GM10266 (cell line): ENCODE results near the gene NRCAM.

Experiments used
- DNase-seq: peaks from one replicate; pipeline ENCODE4 v3.0.0; 2012; ENCODE audit errors: extremely low spot score
- TF ChIP-seq, protein P1 (sequence below): IDR thresholded peaks from 2 replicates; pipeline ENCODE4 v1.5.1; 2012; ENCODE audit warnings: mild to moderate bottlenecking, low read depth; ENCODE audit not compliant: control insufficient read depth, insufficient read depth; ENCODE audit errors: missing control alignments

NRCAM gene

DNA sequence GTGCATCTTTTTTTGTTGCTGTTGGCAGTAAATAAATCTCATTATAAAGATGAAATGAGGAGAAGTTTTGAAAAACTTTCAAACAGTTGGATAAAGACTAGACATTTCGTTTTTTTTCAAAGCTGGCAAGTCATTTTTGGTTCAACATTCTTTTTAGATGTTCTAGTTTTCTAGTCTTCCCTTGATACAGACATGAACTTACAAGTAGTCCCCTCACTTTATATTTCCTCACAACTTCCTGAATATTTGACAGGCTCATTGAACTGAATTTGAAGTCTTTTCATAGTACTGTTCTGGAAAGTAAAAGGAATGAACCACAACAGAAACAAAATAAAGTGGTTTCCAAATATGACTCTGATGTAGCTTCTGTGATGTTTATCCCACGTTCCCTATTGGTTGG is 134.2 kb downstream of the NRCAM start:
- DNase-seq: no peak

GRCh38 chr7:108321359-108321758 is 134.9 kb downstream of the NRCAM start:
- TF ChIP-seq, protein P1, sequence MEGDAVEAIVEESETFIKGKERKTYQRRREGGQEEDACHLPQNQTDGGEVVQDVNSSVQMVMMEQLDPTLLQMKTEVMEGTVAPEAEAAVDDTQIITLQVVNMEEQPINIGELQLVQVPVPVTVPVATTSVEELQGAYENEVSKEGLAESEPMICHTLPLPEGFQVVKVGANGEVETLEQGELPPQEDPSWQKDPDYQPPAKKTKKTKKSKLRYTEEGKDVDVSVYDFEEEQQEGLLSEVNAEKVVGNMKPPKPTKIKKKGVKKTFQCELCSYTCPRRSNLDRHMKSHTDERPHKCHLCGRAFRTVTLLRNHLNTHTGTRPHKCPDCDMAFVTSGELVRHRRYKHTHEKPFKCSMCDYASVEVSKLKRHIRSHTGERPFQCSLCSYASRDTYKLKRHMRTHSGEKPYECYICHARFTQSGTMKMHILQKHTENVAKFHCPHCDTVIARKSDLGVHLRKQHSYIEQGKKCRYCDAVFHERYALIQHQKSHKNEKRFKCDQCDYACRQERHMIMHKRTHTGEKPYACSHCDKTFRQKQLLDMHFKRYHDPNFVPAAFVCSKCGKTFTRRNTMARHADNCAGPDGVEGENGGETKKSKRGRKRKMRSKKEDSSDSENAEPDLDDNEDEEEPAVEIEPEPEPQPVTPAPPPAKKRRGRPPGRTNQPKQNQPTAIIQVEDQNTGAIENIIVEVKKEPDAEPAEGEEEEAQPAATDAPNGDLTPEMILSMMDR: no peak
- DNase-seq: no peak

More for the DNA sequence above, 134.2 kb downstream of the NRCAM start:
- TF ChIP-seq, protein P1: no peak

DNA sequence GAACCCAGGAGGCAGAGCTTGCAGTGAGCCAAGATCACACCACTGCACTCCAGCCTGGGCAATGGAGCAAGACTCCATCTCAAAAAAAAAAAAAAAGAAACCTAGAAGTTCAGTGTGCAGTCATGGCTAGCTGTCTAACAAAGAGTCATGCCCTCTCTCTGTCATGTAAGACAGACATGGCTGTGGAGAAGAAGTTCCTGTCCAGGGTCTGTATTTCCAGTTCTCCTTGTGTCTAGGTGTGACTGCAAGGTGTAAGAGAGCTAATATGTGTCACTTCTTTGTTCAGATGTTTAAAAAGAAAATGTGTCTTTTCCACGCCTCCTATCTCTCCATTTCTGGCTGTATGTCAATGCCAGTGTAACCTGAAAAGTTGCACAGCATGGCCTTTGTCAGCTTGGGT is 139.5 kb downstream of the NRCAM start:
- DNase-seq: no peak
- TF ChIP-seq, protein P1: no peak

GRCh38 chr7:108314551-108314950 is 141.7 kb downstream of the NRCAM start:
- no peak for DNase-seq
- TF ChIP-seq, protein P1: no peak

- TF ChIP-seq, protein P1: no peak
- no peak for DNase-seq
Measured at GRCh38 chr7:108314049-108314448, 142.2 kb downstream of the NRCAM start.

DNA sequence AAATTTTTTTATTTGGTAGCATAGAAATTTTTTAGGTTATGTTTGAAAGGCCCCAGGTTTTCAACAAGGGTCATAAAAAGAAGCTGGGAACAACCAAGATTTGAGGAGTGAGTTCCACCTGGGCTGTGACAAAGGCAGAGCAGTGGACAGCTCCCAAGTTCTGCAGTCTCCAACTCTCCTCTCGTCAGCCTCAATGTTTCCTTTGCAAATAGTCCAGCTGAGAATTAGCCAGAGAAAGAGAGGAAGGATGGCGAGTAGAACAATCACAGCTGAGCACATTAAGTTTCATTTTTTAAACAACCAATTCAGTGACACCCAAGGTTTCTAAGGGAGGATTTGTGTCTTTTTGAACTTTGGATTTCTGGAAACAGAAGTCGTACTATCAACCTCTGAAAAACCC is 143.2 kb downstream of the NRCAM start:
- no peak for DNase-seq
- TF ChIP-seq, protein P1: no peak

GRCh38 chr7:108311446-108312168 is 144.6 kb downstream of the NRCAM start:
- TF ChIP-seq, protein P1: no peak
- DNase-seq: peak; percentile 28
